CD4-positive, alpha-beta T cell (primary cell): Measurements from ENCODE around the gene UNC13B. TPM values are rescaled to one million over a fixed set of nuclear protein-coding genes. Genes with fewer than 3 reads are reported as not detected.

Experiments
- ATAC-seq: fragments of 200-7000 bp; cut with Tn5 transposase; one replicate; pipeline ENCODE4 v1.10.0; 2022; ENCODE audit warnings: mild to moderate bottlenecking; ENCODE audit not compliant: poor library complexity
- CTCF ChIA-PET: fragments of 350-600 bp; sonication (Branson Sonifier 250); formaldehyde crosslinking; loops from one replicate; lab custom pipeline; 2021; ENCODE audit warnings: antibody characterized with exemption, inconsistent platforms; lab: Charles Lee
- POLR2A ChIA-PET: fragments of 350-600 bp; sonication (Branson Sonifier 250); formaldehyde crosslinking; loops from one replicate; lab custom pipeline; 2021; ENCODE audit warnings: antibody characterized with exemption, inconsistent platforms; lab: Charles Lee
- DNase-seq, 14 experiments: peaks; one replicate each; pipeline ENCODE4 v3.0.0-alpha.2; 2013 to 2020; ENCODE audit warnings: mixed read lengths in 2 of 14
- H3K27ac ChIP-seq, 2 donors: one replicate each; pipeline versions ENCODE4 v1.5.1 to v1.7.0; 2013; ENCODE audit warnings: low read length in 2 of 2, low read depth in 1 of 2, mild to moderate bottlenecking in 1 of 2
- H3K27me3 ChIP-seq, 2 experiments: 1 replicate in 1 of 2; 2 replicates in 1 of 2; pipeline versions ENCODE4 v1.6.1 to v1.7.0; 2013; ENCODE audit warnings: low read length in 2 of 2, control low read depth in 1 of 2, mild to moderate bottlenecking in 1 of 2, moderate library complexity in 1 of 2; ENCODE audit not compliant: insufficient read depth in 2 of 2, control insufficient read depth in 1 of 2
- H3K36me3 ChIP-seq: one replicate; pipeline ENCODE4 v1.6.1; 2013; ENCODE audit warnings: low read length, control low read depth; ENCODE audit not compliant: insufficient read depth
- H3K4me1 ChIP-seq: one replicate; pipeline ENCODE4 v1.6.1; 2013; ENCODE audit warnings: low read length, control low read depth; ENCODE audit not compliant: insufficient read depth
- H3K4me3 ChIP-seq: one replicate; pipeline ENCODE4 v1.5.1; 2013; ENCODE audit warnings: mild to moderate bottlenecking, low read length, moderate library complexity
- H3K9me3 ChIP-seq, 2 experiments: 1 replicate in 1 of 2; 2 replicates in 1 of 2; pipeline versions ENCODE4 v1.6.1 to v1.7.0; 2013; ENCODE audit warnings: low read length in 2 of 2, mild to moderate bottlenecking in 2 of 2, control low read depth in 1 of 2, moderate library complexity in 1 of 2; ENCODE audit not compliant: control insufficient read depth in 1 of 2, insufficient read depth in 1 of 2
- H3K27ac Mint-ChIP-seq: one replicate; pipeline ENCODE4 v1.8.0; 2020; ENCODE audit warnings: mixed read lengths
- H3K27me3 Mint-ChIP-seq: one replicate; pipeline ENCODE4 v1.8.0; 2021; ENCODE audit warnings: mixed read lengths
- H3K36me3 Mint-ChIP-seq: one replicate; pipeline ENCODE4 v1.8.0; 2021; ENCODE audit warnings: low read depth, mixed read lengths
- H3K4me1 Mint-ChIP-seq: one replicate; pipeline ENCODE4 v1.8.0; 2021; ENCODE audit warnings: low read depth, mixed read lengths
- H3K4me3 Mint-ChIP-seq: one replicate; pipeline ENCODE4 v1.8.0; 2020; ENCODE audit warnings: mild to moderate bottlenecking, mixed read lengths
- H3K9me3 Mint-ChIP-seq: one replicate; pipeline ENCODE4 v1.8.0; 2020; ENCODE audit warnings: mixed read lengths
- intact Hi-C, 2 experiments: fragments of 100-400 bp; cut with DNase I in 1 of 2; cut with micrococcal nuclease in 1 of 2; formaldehyde crosslinking; loops; one replicate each; pipeline versions ENCODE4 v1.15.1 to v1.9.0; 2023 to 2025; cut with DNase I, micrococcal nuclease
- total RNA-seq, 174 experiments: library from RNA in 2 of 174; stranded (reverse) in 2 of 174; gene quantifications; one replicate each; pipeline ENCODE4 v1.2.3 and lab custom pipeline; 2021 to 2026
- TF ChIP-seq, protein P1 (sequence below): fragments of 200-600 bp; IDR thresholded peaks from one replicate; pipeline ENCODE4 v1.8.0; 2022; ENCODE audit warnings: antibody characterized with exemption, mild to moderate bottlenecking

UNC13B gene
- total RNA-seq, 2 experiments from 2014 or later: 0.38 to 0.84 TPM

GRCh38 chr9:35220659-35221338 is 59.0 kb downstream of the UNC13B start:
- Mint-ChIP-seq H3K27ac (no peak overlapping the region), H3K4me3 (no peak overlapping the region), H3K27me3 (peaks cover 6% of the 10 kb centered on the region), H3K9me3 (peaks cover 6% of the 10 kb centered on the region), H3K4me1 (no peaks in the 10 kb centered on the region), H3K36me3 (no peaks in the 10 kb centered on the region)
- POLR2A ChIA-PET: no interaction called here
- CTCF ChIA-PET: no interaction called here
- TF ChIP-seq, protein P1, sequence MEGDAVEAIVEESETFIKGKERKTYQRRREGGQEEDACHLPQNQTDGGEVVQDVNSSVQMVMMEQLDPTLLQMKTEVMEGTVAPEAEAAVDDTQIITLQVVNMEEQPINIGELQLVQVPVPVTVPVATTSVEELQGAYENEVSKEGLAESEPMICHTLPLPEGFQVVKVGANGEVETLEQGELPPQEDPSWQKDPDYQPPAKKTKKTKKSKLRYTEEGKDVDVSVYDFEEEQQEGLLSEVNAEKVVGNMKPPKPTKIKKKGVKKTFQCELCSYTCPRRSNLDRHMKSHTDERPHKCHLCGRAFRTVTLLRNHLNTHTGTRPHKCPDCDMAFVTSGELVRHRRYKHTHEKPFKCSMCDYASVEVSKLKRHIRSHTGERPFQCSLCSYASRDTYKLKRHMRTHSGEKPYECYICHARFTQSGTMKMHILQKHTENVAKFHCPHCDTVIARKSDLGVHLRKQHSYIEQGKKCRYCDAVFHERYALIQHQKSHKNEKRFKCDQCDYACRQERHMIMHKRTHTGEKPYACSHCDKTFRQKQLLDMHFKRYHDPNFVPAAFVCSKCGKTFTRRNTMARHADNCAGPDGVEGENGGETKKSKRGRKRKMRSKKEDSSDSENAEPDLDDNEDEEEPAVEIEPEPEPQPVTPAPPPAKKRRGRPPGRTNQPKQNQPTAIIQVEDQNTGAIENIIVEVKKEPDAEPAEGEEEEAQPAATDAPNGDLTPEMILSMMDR: no peak
- DNase-seq (no peak), ATAC-seq (no peak)
- H3K36me3 ChIP-seq: no peaks in the 10 kb centered on the region
- no peaks in the 10 kb centered on the region for H3K4me1 ChIP-seq
- H3K9me3 ChIP-seq: no peaks in the 10 kb centered on the region
- intact Hi-C loops: no loop called here
- no peak overlapping the region for H3K27ac ChIP-seq
- no peaks in the 10 kb centered on the region for H3K27me3 ChIP-seq
- no peak overlapping the region for H3K4me3 ChIP-seq

DNA sequence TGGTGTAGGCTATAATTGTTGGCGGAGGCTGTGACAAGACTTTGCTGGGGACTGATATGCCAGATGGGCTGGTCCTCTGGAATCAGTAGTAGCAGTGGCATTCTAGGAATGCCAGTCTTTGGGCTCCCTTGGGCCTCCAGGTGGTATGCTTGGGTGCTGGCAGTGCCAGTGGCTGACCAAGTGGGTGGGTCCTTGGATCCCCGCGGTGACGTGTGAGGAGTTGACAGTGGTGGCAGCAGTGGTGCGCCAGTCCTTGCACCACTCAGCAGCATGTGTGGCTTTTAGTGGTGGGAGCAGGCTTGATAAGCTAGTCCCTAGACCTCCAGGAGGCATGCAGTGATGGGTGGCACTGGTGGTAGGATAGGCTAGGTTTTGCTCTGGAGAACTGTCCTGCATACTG is 63.9 kb downstream of the UNC13B start:
- Histone ChIP-seq H3K4me3 (no peak overlapping the region), H3K4me1 (no peaks in the 10 kb centered on the region), H3K27ac (no peak overlapping the region), H3K9me3 (no peaks in the 10 kb centered on the region), H3K27me3 (no peaks in the 10 kb centered on the region), H3K36me3 (no peaks in the 10 kb centered on the region)
- ATAC-seq: no peak
- DNase-seq: no peak
- peaks cover 6% of the 10 kb centered on the region for H3K9me3 Mint-ChIP-seq
- TF ChIP-seq, protein P1: no peak
- no peak overlapping the region for H3K27ac Mint-ChIP-seq
- H3K4me1 Mint-ChIP-seq: no peaks in the 10 kb centered on the region
- H3K36me3 Mint-ChIP-seq: no peaks in the 10 kb centered on the region
- ChIA-PET CTCF (no interaction called here), POLR2A (no interaction called here)
- H3K4me3 Mint-ChIP-seq: no peak overlapping the region
- H3K27me3 Mint-ChIP-seq: peaks cover 12% of the 10 kb centered on the region
- intact Hi-C loops: no loop called here

GRCh38 chr9:35226651-35227050 is 64.8 kb downstream of the UNC13B start:
- DNase-seq (no peak), ATAC-seq (no peak)
- H3K9me3 Mint-ChIP-seq: peaks cover 6% of the 10 kb centered on the region
- intact Hi-C loops: no loop called here
- Histone ChIP-seq H3K27ac (no peak overlapping the region), H3K4me1 (no peaks in the 10 kb centered on the region), H3K36me3 (no peaks in the 10 kb centered on the region), H3K27me3 (no peaks in the 10 kb centered on the region), H3K9me3 (no peaks in the 10 kb centered on the region), H3K4me3 (no peak overlapping the region)
- POLR2A ChIA-PET: no interaction called here
- no peaks in the 10 kb centered on the region for H3K36me3 Mint-ChIP-seq
- TF ChIP-seq, protein P1: no peak
- peaks cover 12% of the 10 kb centered on the region for H3K27me3 Mint-ChIP-seq
- H3K4me1 Mint-ChIP-seq: no peaks in the 10 kb centered on the region
- CTCF ChIA-PET: no interaction called here
- no peak overlapping the region for H3K4me3 Mint-ChIP-seq
- H3K27ac Mint-ChIP-seq: no peak overlapping the region
